Transverse colon (tissue), 4 donors: ENCODE measurements around the gene MSI1.

ENCODE experiments used
- CTCF ChIP-seq, 5 experiments: fragments of 200-600 bp in 3 of 5; fragments of 450-650 bp in 2 of 5; sonication (generic) in 3 of 5; IDR thresholded peaks; 1 replicate in 2 of 5; 2 replicates in 3 of 5; pipeline ENCODE4 v1.5.1; 2016 to 2017; ENCODE audit warnings: antibody characterized with exemption in 5 of 5, inconsistent platforms in 3 of 5, mild to moderate bottlenecking in 2 of 5, moderate library complexity in 1 of 5
- POLR2A ChIP-seq: fragments of 450-650 bp; IDR thresholded peaks from one replicate; pipeline ENCODE4 v1.6.1; 2016; ENCODE audit warnings: antibody characterized with exemption, mild to moderate bottlenecking, moderate library complexity
- POLR2AphosphoS5 ChIP-seq, 3 donors: sonication (generic); formaldehyde crosslinking; IDR thresholded peaks; one replicate each; pipeline ENCODE4 v1.6.1; 2016; ENCODE audit warnings: antibody characterized with exemption in 3 of 3

GRCh38 chr12:120327593-120327992 is 41.4 kb downstream of the MSI1 start, which contains the start of gene PLA2G1B:
- TF ChIP-seq CTCF (IDR thresholded peaks at IDR 0.05) (no peak), POLR2A (no peak), POLR2AphosphoS5 (IDR thresholded peaks at IDR 0.05) (no peak)
